Muscle layer of colon (tissue), 2 donors: ENCODE results near the gene TANGO6.
"Not testable (repeated sequence)": the region's sequence is repeated elsewhere in the genome, so short reads cannot be mapped to it uniquely, and the experiment has no call there.

Experiments
- H3K27ac ChIP-seq: one replicate; pipeline ENCODE4 v1.7.0; 2013; ENCODE audit warnings: low read depth, mild to moderate bottlenecking, low read length, moderate library complexity
- H3K27me3 ChIP-seq, 2 donors: one replicate each; pipeline ENCODE4 v1.7.0; 2013; ENCODE audit warnings: low read length in 2 of 2, mild to moderate bottlenecking in 2 of 2; ENCODE audit not compliant: insufficient read depth in 2 of 2, control insufficient read depth in 1 of 2
- H3K36me3 ChIP-seq: one replicate; pipeline ENCODE4 v1.7.0; 2013; ENCODE audit warnings: mild to moderate bottlenecking, low read length; ENCODE audit not compliant: insufficient read depth
- H3K4me1 ChIP-seq: one replicate; pipeline ENCODE4 v1.7.0; 2013; ENCODE audit warnings: mild to moderate bottlenecking, low read length; ENCODE audit not compliant: insufficient read depth
- H3K4me3 ChIP-seq, 2 donors: one replicate each; pipeline ENCODE4 v1.7.0; 2013; ENCODE audit warnings: low read length in 2 of 2, low read depth in 1 of 2, mild to moderate bottlenecking in 1 of 2, moderate library complexity in 1 of 2
- H3K9ac ChIP-seq: one replicate; pipeline ENCODE4 v1.7.0; 2013; ENCODE audit warnings: low read length
- H3K9me3 ChIP-seq: one replicate; pipeline ENCODE4 v1.7.0; 2013; ENCODE audit warnings: mild to moderate bottlenecking, low read length
- donor health status: abdominal sarcoma.
- donor health status: Adenocarcinoma of cecum.

Gene TANGO6

GRCh38 chr16:68980695-68981315, 137.5 kb downstream of the TANGO6 start:
- Histone ChIP-seq H3K27me3 (no peaks in the 10 kb centered on the region), H3K36me3 (no peaks in the 10 kb centered on the region), H3K27ac (no peak overlapping the region), H3K4me3 (no peak overlapping the region), H3K9ac (no peak overlapping the region), H3K4me1 (no peaks in the 10 kb centered on the region), H3K9me3 (no peaks in the 10 kb centered on the region)

GRCh38 chr16:68981971-68982370, 138.6 kb downstream of the TANGO6 start:
- H3K36me3 ChIP-seq: no peaks in the 10 kb centered on the region
- H3K27ac ChIP-seq: no peak overlapping the region
- no peaks in the 10 kb centered on the region for H3K4me1 ChIP-seq
- H3K9me3 ChIP-seq: no peaks in the 10 kb centered on the region
- no peak overlapping the region for H3K9ac ChIP-seq
- no peak overlapping the region for H3K4me3 ChIP-seq
- no peaks in the 10 kb centered on the region for H3K27me3 ChIP-seq

- H3K27ac ChIP-seq: no peak overlapping the region
- no peaks in the 10 kb centered on the region for H3K36me3 ChIP-seq
Measured at GRCh38 chr16:68984467-68984866, 141.1 kb downstream of the TANGO6 start.

GRCh38 chr16:68985268-68985667, 141.9 kb downstream of the TANGO6 start:
- H3K4me1 ChIP-seq: no peaks in the 10 kb centered on the region
- H3K27me3 ChIP-seq: no peaks in the 10 kb centered on the region
- H3K36me3 ChIP-seq: no peaks in the 10 kb centered on the region
- H3K4me3 ChIP-seq: no peak overlapping the region
- H3K27ac ChIP-seq: no peak overlapping the region
- H3K9ac ChIP-seq: no peak overlapping the region
- no peaks in the 10 kb centered on the region for H3K9me3 ChIP-seq

More at GRCh38 chr16:68984467-68984866, 141.1 kb downstream of the TANGO6 start:
- H3K4me3 ChIP-seq: no peak overlapping the region
- H3K9ac ChIP-seq: no peak overlapping the region
- H3K27me3 ChIP-seq: no peaks in the 10 kb centered on the region
- no peaks in the 10 kb centered on the region for H3K9me3 ChIP-seq
- H3K4me1 ChIP-seq: no peaks in the 10 kb centered on the region

- no peaks in the 10 kb centered on the region for H3K27me3 ChIP-seq
- H3K27ac ChIP-seq: no peak overlapping the region
- H3K4me3 ChIP-seq: no peak overlapping the region
- H3K9me3 ChIP-seq: no peaks in the 10 kb centered on the region
- H3K9ac ChIP-seq: no peak overlapping the region
- no peaks in the 10 kb centered on the region for H3K4me1 ChIP-seq
- H3K36me3 ChIP-seq: no peaks in the 10 kb centered on the region
Measured at GRCh38 chr16:68985855-68986254, 142.5 kb downstream of the TANGO6 start.

- no peaks in the 10 kb centered on the region for H3K9me3 ChIP-seq
- no peaks in the 10 kb centered on the region for H3K27me3 ChIP-seq
- H3K4me1 ChIP-seq: no peaks in the 10 kb centered on the region
- no peak overlapping the region for H3K4me3 ChIP-seq
- H3K36me3 ChIP-seq: no peaks in the 10 kb centered on the region
- no peak overlapping the region for H3K27ac ChIP-seq
- no peak overlapping the region for H3K9ac ChIP-seq
Measured at GRCh38 chr16:68987734-68988457, 144.6 kb downstream of the TANGO6 start.

GRCh38 chr16:68990172-68990845, 147.0 kb downstream of the TANGO6 start:
- not testable (repeated sequence) for H3K27ac ChIP-seq, H3K9ac ChIP-seq, H3K27me3 ChIP-seq, H3K4me3 ChIP-seq, H3K36me3 ChIP-seq, H3K9me3 ChIP-seq, H3K4me1 ChIP-seq

- no peaks in the 10 kb centered on the region for H3K27me3 ChIP-seq
- H3K27ac ChIP-seq: no peak overlapping the region
- H3K4me1 ChIP-seq: no peaks in the 10 kb centered on the region
- no peaks in the 10 kb centered on the region for H3K36me3 ChIP-seq
- H3K9me3 ChIP-seq: no peaks in the 10 kb centered on the region
- no peak overlapping the region for H3K9ac ChIP-seq
- no peak overlapping the region for H3K4me3 ChIP-seq
Measured at GRCh38 chr16:68991075-68991474, 147.7 kb downstream of the TANGO6 start.

GRCh38 chr16:68992521-68992920, 149.2 kb downstream of the TANGO6 start:
- no peaks in the 10 kb centered on the region for H3K4me1 ChIP-seq
- no peak overlapping the region for H3K9ac ChIP-seq
- no peaks in the 10 kb centered on the region for H3K27me3 ChIP-seq
- H3K27ac ChIP-seq: no peak overlapping the region
- no peaks in the 10 kb centered on the region for H3K9me3 ChIP-seq
- no peaks in the 10 kb centered on the region for H3K36me3 ChIP-seq
- H3K4me3 ChIP-seq: no peak overlapping the region

GRCh38 chr16:68993456-68993855, 150.1 kb downstream of the TANGO6 start:
- no peaks in the 10 kb centered on the region for H3K36me3 ChIP-seq
- no peak overlapping the region for H3K27ac ChIP-seq
- H3K4me1 ChIP-seq: no peaks in the 10 kb centered on the region
- H3K27me3 ChIP-seq: no peaks in the 10 kb centered on the region
- H3K9ac ChIP-seq: no peak overlapping the region
- H3K4me3 ChIP-seq: no peak overlapping the region
- H3K9me3 ChIP-seq: no peaks in the 10 kb centered on the region

GRCh38 chr16:68993885-68994284, 150.6 kb downstream of the TANGO6 start:
- H3K4me3 ChIP-seq: no peak overlapping the region
- H3K36me3 ChIP-seq: no peaks in the 10 kb centered on the region
- H3K9ac ChIP-seq: no peak overlapping the region
- H3K9me3 ChIP-seq: no peaks in the 10 kb centered on the region
- no peaks in the 10 kb centered on the region for H3K4me1 ChIP-seq
- no peak overlapping the region for H3K27ac ChIP-seq
- no peaks in the 10 kb centered on the region for H3K27me3 ChIP-seq
